H1 (cell line): ENCODE data around the gene ERI3. TPM values are rescaled to one million over a fixed set of nuclear protein-coding genes. Genes with fewer than 3 reads are reported as not detected.

ENCODE experiments used
- BACH1 ChIP-seq: IDR thresholded peaks from 2 replicates; pipeline ENCODE4 v1.6.1; 2012; ENCODE audit warnings: low read length, improper control_type of control experiment
- CEBPB ChIP-seq: IDR thresholded peaks from 2 replicates; pipeline ENCODE4 v1.6.1; 2012; ENCODE audit warnings: low read depth, low read length
- CHD1 ChIP-seq: IDR thresholded peaks from 2 replicates; pipeline ENCODE4 v1.6.1; 2012; ENCODE audit warnings: low read depth, low read length, improper control_type of control experiment
- CHD7 ChIP-seq: fragments of 300-600 bp; sonication (generic); IDR thresholded peaks from 2 replicates; pipeline ENCODE4 v1.7.1; 2012; ENCODE audit warnings: low read length, moderate library complexity, mild to moderate bottlenecking, inconsistent platforms; ENCODE audit not compliant: insufficient replicate concordance
- CREB1 ChIP-seq: IDR thresholded peaks from 2 replicates; pipeline ENCODE4 v1.6.1; 2012; ENCODE audit warnings: inconsistent platforms
- FOSL1 ChIP-seq: IDR thresholded peaks from 2 replicates; pipeline ENCODE4 v1.6.1; 2011; ENCODE audit warnings: mild to moderate bottlenecking, low read depth, low read length, moderate library complexity; ENCODE audit not compliant: insufficient read depth
- KDM5A ChIP-seq: fragments of 200-600 bp; IDR thresholded peaks from 2 replicates; pipeline ENCODE4 v1.7.1; 2012; ENCODE audit warnings: mild to moderate bottlenecking, low read length, inconsistent platforms, mixed read lengths
- POLR2AphosphoS5 ChIP-seq: IDR thresholded peaks from 2 replicates; pipeline ENCODE4 v1.6.1; 2011; ENCODE audit warnings: low read depth, low read length
- RFX5 ChIP-seq: IDR thresholded peaks from 2 replicates; pipeline ENCODE4 v1.6.1; 2011; ENCODE audit warnings: low read depth, low read length, improper control_type of control experiment, borderline replicate concordance
- RNF2 ChIP-seq: fragments of 200-900, 300-1000 bp; sonication (generic); IDR thresholded peaks from 2 replicates; pipeline ENCODE4 v1.7.1; 2016; ENCODE audit warnings: borderline replicate concordance, low read depth, mild to moderate bottlenecking, antibody characterized with exemption, low read length; ENCODE audit not compliant: poor library complexity, severe bottlenecking; ENCODE audit errors: missing control alignments
- ZNF274 ChIP-seq: IDR thresholded peaks from 2 replicates; pipeline ENCODE4 v1.7.0; 2012; ENCODE audit warnings: low read length, borderline replicate concordance; ENCODE audit errors: extremely low read depth
- polyA plus RNA-seq, 7 experiments: library from polyadenylated mRNA; depleted of rRNA in 3 of 7; stranded (reverse) in 5 of 7; unstranded in 2 of 7; fragments of >200 nt in 5 of 7; fragments of 200-250 nt in 2 of 7; gene quantifications; 1 replicate in 5 of 7; 2 replicates in 1 of 7; 4 replicates in 1 of 7; pipeline versions ENCODE4 v1.2.1 to v1.2.3, GENCODE V29; 2011 to 2013; ENCODE audit warnings: missing spikeins in 2 of 7, mixed read lengths in 2 of 7
- total RNA-seq: library from RNA; stranded (reverse); fragmentation: NEBNext Ultra II Directional; extraction: Animal tissue kit (Norgen Biotek cat#: 25700); gene quantifications from 2 replicates; pipeline ENCODE4 v1.2.1, GENCODE V29; 2021

Gene ERI3
- total and polyA plus RNA-seq, 2 of the 8 experiments (the other 6 are each of a cell fraction or from before 2014, with no cell fraction given), result 81.1 to 199 TPM

GRCh38 chr1:44281962-44282703 is 72.9 kb downstream of the ERI3 start (continued):
- TF ChIP-seq RFX5 (no peak), FOSL1 (no peak), CHD1 (no peak), CREB1 (no peak), CEBPB (no peak), RNF2 (no peak), BACH1 (no peak), CHD7 (no peak), ZNF274 (no peak), POLR2AphosphoS5 (no peak), KDM5A (no peak)
